Endothelial cell (in vitro differentiated cells): ENCODE measurements around the gene IGFL3. TPM values are rescaled to one million over a fixed set of nuclear protein-coding genes. Genes with fewer than 3 reads are reported as not detected.
"Not testable (repeated sequence)": the region's sequence is repeated elsewhere in the genome, so short reads cannot be mapped to it uniquely, and the experiment has no call there.

Experiments
- DNase-seq: peaks from one replicate; pipeline ENCODE4 v3.0.0; 2021; ENCODE audit warnings: low spot score
- H3K27ac Mint-ChIP-seq: one replicate; pipeline ENCODE4 v1.8.0; 2021; ENCODE audit warnings: mixed read lengths, inconsistent platforms; ENCODE audit not compliant: unreplicated experiment
- H3K27me3 Mint-ChIP-seq: one replicate; pipeline ENCODE4 v1.8.0; 2021; ENCODE audit warnings: mild to moderate bottlenecking, moderate library complexity, mixed read lengths, inconsistent platforms; ENCODE audit not compliant: unreplicated experiment
- H3K36me3 Mint-ChIP-seq: one replicate; pipeline ENCODE4 v1.8.0; 2021; ENCODE audit warnings: mild to moderate bottlenecking, low read depth, mixed read lengths, inconsistent platforms; ENCODE audit not compliant: unreplicated experiment
- H3K4me1 Mint-ChIP-seq: one replicate; pipeline ENCODE4 v1.8.0; 2021; ENCODE audit warnings: mild to moderate bottlenecking, mixed read lengths, inconsistent platforms; ENCODE audit not compliant: unreplicated experiment
- H3K4me3 Mint-ChIP-seq: one replicate; pipeline ENCODE4 v1.8.0; 2021; ENCODE audit warnings: mild to moderate bottlenecking, mixed read lengths, inconsistent platforms; ENCODE audit not compliant: unreplicated experiment
- H3K9me3 Mint-ChIP-seq: one replicate; pipeline ENCODE4 v1.8.0; 2021; ENCODE audit warnings: mixed read lengths, inconsistent platforms; ENCODE audit not compliant: unreplicated experiment
- CTCF ChIP-seq: fragments of 200-600 bp; sonication (generic); IDR thresholded peaks from one replicate; pipeline ENCODE4 v1.5.0; 2021; ENCODE audit warnings: antibody characterized with exemption; ENCODE audit not compliant: unreplicated experiment
- total RNA-seq: library from RNA; stranded (reverse); fragmentation: NEBNext Ultra II Directional; extraction: Animal tissue kit (Norgen Biotek cat#: 25700); gene quantifications from one replicate; pipeline ENCODE4 v1.2.1, GENCODE V29; 2021; ENCODE audit not compliant: unreplicated experiment

Gene IGFL3
- total RNA-seq, 1 donor from 2014 or later = not detected

GRCh38 chr19:46082728-46083050, 41.8 kb downstream of the IGFL3 start:
- H3K27ac Mint-ChIP-seq = no peak overlapping the region
- H3K27me3 Mint-ChIP-seq = peaks cover 2% of the 10 kb centered on the region
- H3K9me3 Mint-ChIP-seq = peaks cover 6% of the 10 kb centered on the region
- no peaks in the 10 kb centered on the region for H3K4me1 Mint-ChIP-seq
- peaks cover 5% of the 10 kb centered on the region for H3K36me3 Mint-ChIP-seq
- no peak overlapping the region for H3K4me3 Mint-ChIP-seq
- DNase-seq = no peak
- no peak for TF ChIP-seq CTCF

- Mint-ChIP-seq H3K27ac (no peak overlapping the region), H3K9me3 (peaks cover 6% of the 10 kb centered on the region), H3K4me1 (peaks cover 3% of the 10 kb centered on the region), H3K4me3 (no peak overlapping the region), H3K36me3 (peaks cover 5% of the 10 kb centered on the region), H3K27me3 (peaks cover 2% of the 10 kb centered on the region)
- peak; percentile 76 for TF ChIP-seq CTCF
- peak; percentile 31 for DNase-seq
Measured at GRCh38 chr19:46081928-46082727, 42.4 kb downstream of the IGFL3 start.

- H3K27ac Mint-ChIP-seq = no peak overlapping the region
- no peak for DNase-seq
- peaks cover 5% of the 10 kb centered on the region for H3K4me1 Mint-ChIP-seq
- H3K27me3 Mint-ChIP-seq = peaks cover 2% of the 10 kb centered on the region
- H3K9me3 Mint-ChIP-seq = no peaks in the 10 kb centered on the region
- no peak overlapping the region for H3K4me3 Mint-ChIP-seq
- H3K36me3 Mint-ChIP-seq = no peaks in the 10 kb centered on the region
- TF ChIP-seq CTCF = no peak
Measured at GRCh38 chr19:46080561-46080960, 43.9 kb downstream of the IGFL3 start.

- H3K36me3 Mint-ChIP-seq = no peaks in the 10 kb centered on the region
- DNase-seq = no peak
- H3K4me3 Mint-ChIP-seq = no peak overlapping the region
- peaks cover 5% of the 10 kb centered on the region for H3K4me1 Mint-ChIP-seq
- H3K27me3 Mint-ChIP-seq = peaks cover 2% of the 10 kb centered on the region
- H3K9me3 Mint-ChIP-seq = no peaks in the 10 kb centered on the region
- H3K27ac Mint-ChIP-seq = no peak overlapping the region
- TF ChIP-seq CTCF = no peak
Measured at GRCh38 chr19:46079576-46079975, 44.9 kb downstream of the IGFL3 start.

GRCh38 chr19:46078573-46079332, 45.7 kb downstream of the IGFL3 start:
- H3K9me3 Mint-ChIP-seq, H3K4me1 Mint-ChIP-seq, H3K27me3 Mint-ChIP-seq, H3K36me3 Mint-ChIP-seq, H3K4me3 Mint-ChIP-seq, H3K27ac Mint-ChIP-seq: not testable (repeated sequence)
- TF ChIP-seq CTCF = peak; percentile 82
- DNase-seq = peak; percentile 65
